ENCODE measurements around the gene POM121L2. TPM values are rescaled to one million over a fixed set of nuclear protein-coding genes. Genes with fewer than 3 reads are reported as not detected.
A peak's percentile ranks its signal among the peaks of the same experiment; 100 is the strongest.

The POM121L2 gene
- total and polyA plus RNA-seq, 2 of the 13 experiments (the other 11 are each of a cell fraction or from before 2014, with no cell fraction given): not detected

DNA sequence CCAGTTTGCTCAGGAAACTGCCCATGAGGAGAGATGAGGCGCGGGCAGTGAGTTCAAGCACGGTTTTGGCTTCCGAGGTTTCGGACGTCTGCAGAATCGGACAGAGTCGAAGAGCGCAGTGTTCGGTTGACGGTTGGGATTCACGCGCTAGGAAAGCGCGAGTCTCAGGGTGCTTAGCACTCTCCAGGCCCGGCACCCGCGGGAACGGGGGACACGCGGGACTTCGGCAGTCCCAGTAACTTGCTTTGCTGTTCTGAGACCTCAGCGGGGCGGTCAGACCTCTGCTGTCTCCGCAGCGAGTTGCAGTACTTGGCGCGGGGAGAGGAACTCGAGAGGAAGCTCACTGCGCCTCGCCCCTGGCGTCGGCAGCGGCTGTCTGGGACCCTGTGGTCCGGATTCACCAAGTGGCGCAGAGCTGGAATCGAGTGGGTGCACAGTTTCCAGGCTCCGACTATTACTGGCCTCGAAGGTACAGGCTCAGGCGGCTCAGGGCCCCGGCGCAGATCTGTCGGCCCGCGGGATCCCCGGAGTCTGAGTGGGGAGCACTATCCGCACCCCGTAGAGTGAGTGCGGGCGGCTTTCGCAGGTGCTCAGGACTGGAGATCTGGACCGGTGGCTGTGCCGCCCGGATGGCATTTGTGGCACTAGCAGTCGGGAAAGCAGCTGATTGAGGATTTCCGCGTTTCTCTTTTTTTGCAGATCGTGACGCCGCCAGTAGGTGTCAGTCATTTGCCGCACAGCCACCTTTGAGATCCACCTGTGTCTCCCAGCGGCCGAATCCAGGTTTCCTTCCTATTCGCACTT, at the start of gene POM121L2 (continued):
- TF ChIP-seq TSC22D2 (CRISPR knock-in tag; IDR thresholded peaks at IDR 0.05; ENCODE audit: borderline replicate concordance) (peak; percentile 56; the same call in 1 of the 2 replicates), ZNF333 (CRISPR knock-in tag; IDR thresholded peaks at IDR 0.05; ENCODE audit: borderline replicate concordance) (no peak), ZNF556 (CRISPR knock-in tag; IDR thresholded peaks at IDR 0.05; ENCODE audit: borderline replicate concordance) (peak; percentile 76; the same call in 1 of the 2 replicates), ZNF225 (CRISPR knock-in tag; IDR thresholded peaks at IDR 0.05) (peak; percentile 11; the same call in 1 of the 2 replicates), NCOA2 (CRISPR knock-in tag; IDR thresholded peaks at IDR 0.05) (no peak), FOXJ3 (CRISPR knock-in tag; IDR thresholded peaks at IDR 0.05; ENCODE audit: borderline replicate concordance) (no peak), RXRB (CRISPR knock-in tag; IDR thresholded peaks at IDR 0.05; ENCODE audit: borderline replicate concordance) (peak; percentile 20; the same call in 1 of the 2 replicates), FOXA3 (CRISPR knock-in tag; IDR thresholded peaks at IDR 0.05) (peak; percentile 21; the same call in 1 of the 2 replicates), HMG20A (CRISPR knock-in tag; IDR thresholded peaks at IDR 0.05; ENCODE audit: borderline replicate concordance) (no peak), SCMH1 (CRISPR knock-in tag; IDR thresholded peaks at IDR 0.05; ENCODE audit: borderline replicate concordance) (no peak), ZBTB42 (CRISPR knock-in tag; IDR thresholded peaks at IDR 0.05) (no peak), ZNF329 (CRISPR knock-in tag; IDR thresholded peaks at IDR 0.05; ENCODE audit: low read depth) (no peak), ZNF367 (CRISPR knock-in tag; IDR thresholded peaks at IDR 0.05; ENCODE audit: borderline replicate concordance) (no peak), ZNF607 (CRISPR knock-in tag; IDR thresholded peaks at IDR 0.05; ENCODE audit: borderline replicate concordance) (0 out of 2 replicates have a peak, but pooled peaks have one; percentile 28), XRCC5 (optimal IDR thresholded peaks at IDR 0.05; ENCODE audit: low read length) (peak; percentile 81), ELF3 (CRISPR knock-in tag; IDR thresholded peaks at IDR 0.05) (peak; percentile 90), KLF15 (CRISPR knock-in tag; IDR thresholded peaks at IDR 0.05; ENCODE audit: borderline replicate concordance) (no peak)
- TF ChIP-seq, protein P1, sequence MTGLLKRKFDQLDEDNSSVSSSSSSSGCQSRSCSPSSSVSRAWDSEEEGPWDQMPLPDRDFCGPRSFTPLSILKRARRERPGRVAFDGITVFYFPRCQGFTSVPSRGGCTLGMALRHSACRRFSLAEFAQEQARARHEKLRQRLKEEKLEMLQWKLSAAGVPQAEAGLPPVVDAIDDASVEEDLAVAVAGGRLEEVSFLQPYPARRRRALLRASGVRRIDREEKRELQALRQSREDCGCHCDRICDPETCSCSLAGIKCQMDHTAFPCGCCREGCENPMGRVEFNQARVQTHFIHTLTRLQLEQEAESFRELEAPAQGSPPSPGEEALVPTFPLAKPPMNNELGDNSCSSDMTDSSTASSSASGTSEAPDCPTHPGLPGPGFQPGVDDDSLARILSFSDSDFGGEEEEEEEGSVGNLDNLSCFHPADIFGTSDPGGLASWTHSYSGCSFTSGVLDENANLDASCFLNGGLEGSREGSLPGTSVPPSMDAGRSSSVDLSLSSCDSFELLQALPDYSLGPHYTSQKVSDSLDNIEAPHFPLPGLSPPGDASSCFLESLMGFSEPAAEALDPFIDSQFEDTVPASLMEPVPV (CRISPR knock-in tag; IDR thresholded peaks at IDR 0.05): peak; percentile 71; the same call in 1 of the 2 replicates
- TF ChIP-seq, protein P2, sequence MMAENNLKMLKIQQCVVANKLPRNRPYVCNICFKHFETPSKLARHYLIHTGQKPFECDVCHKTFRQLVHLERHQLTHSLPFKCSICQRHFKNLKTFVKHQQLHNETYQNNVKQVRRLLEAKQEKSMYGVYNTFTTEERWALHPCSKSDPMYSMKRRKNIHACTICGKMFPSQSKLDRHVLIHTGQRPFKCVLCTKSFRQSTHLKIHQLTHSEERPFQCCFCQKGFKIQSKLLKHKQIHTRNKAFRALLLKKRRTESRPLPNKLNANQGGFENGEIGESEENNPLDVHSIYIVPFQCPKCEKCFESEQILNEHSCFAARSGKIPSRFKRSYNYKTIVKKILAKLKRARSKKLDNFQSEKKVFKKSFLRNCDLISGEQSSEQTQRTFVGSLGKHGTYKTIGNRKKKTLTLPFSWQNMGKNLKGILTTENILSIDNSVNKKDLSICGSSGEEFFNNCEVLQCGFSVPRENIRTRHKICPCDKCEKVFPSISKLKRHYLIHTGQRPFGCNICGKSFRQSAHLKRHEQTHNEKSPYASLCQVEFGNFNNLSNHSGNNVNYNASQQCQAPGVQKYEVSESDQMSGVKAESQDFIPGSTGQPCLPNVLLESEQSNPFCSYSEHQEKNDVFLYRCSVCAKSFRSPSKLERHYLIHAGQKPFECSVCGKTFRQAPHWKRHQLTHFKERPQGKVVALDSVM (CRISPR knock-in tag; IDR thresholded peaks at IDR 0.05): 0 out of 2 replicates have a peak, but pooled peaks have one; percentile 30
- TF ChIP-seq, protein P3, sequence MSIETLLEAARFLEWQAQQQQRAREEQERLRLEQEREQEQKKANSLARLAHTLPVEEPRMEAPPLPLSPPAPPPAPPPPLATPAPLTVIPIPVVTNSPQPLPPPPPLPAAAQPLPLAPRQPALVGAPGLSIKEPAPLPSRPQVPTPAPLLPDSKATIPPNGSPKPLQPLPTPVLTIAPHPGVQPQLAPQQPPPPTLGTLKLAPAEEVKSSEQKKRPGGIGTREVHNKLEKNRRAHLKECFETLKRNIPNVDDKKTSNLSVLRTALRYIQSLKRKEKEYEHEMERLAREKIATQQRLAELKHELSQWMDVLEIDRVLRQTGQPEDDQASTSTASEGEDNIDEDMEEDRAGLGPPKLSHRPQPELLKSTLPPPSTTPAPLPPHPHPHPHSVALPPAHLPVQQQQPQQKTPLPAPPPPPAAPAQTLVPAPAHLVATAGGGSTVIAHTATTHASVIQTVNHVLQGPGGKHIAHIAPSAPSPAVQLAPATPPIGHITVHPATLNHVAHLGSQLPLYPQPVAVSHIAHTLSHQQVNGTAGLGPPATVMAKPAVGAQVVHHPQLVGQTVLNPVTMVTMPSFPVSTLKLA (IDR thresholded peaks at IDR 0.05): no peak
- TF ChIP-seq, protein P4, sequence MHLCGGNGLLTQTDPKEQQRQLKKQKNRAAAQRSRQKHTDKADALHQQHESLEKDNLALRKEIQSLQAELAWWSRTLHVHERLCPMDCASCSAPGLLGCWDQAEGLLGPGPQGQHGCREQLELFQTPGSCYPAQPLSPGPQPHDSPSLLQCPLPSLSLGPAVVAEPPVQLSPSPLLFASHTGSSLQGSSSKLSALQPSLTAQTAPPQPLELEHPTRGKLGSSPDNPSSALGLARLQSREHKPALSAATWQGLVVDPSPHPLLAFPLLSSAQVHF (CRISPR knock-in tag; IDR thresholded peaks at IDR 0.05): no peak
- TF ChIP-seq, protein P5, sequence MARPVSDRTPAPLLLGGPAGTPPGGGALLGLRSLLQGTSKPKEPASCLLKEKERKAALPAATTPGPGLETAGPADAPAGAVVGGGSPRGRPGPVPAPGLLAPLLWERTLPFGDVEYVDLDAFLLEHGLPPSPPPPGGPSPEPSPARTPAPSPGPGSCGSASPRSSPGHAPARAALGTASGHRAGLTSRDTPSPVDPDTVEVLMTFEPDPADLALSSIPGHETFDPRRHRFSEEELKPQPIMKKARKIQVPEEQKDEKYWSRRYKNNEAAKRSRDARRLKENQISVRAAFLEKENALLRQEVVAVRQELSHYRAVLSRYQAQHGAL (CRISPR knock-in tag; IDR thresholded peaks at IDR 0.05; ENCODE audit: not compliant biosample characterization): no peak

All from HepG2 (cell line).